HCT116 (cell line): ENCODE measurements around the gene IGFBP1. TPM values are rescaled to one million over a fixed set of nuclear protein-coding genes. Genes with fewer than 3 reads are reported as not detected.

ENCODE experiments used
- ATAC-seq: fragments of 200-7000 bp; cut with Tn5 transposase; 2 replicates; pipeline ENCODE4 v1.9.1; 2020; ENCODE audit warnings: mild to moderate bottlenecking, moderate library complexity
- BruUV-seq: library from RNA; stranded (reverse); fragments of 400-500 nt; replicated peaks from 2 replicates; lab custom pipeline; 2021; lab: Mats Ljungman, UMichigan
- CTCF ChIA-PET: fragments of 300-600 bp; sonication (Branson Sonifier 250); formaldehyde crosslinking; loops from one replicate; lab custom pipeline; 2021; ENCODE audit warnings: antibody characterized with exemption; lab: Charles Lee
- POLR2A ChIA-PET: fragments of 300-600, 350-600 bp; sonication (Branson Sonifier 250); formaldehyde crosslinking; loops from one replicate; lab custom pipeline; 2021; ENCODE audit warnings: antibody characterized with exemption; lab: Charles Lee
- RAD21 ChIA-PET, 2 experiments: fragments of 300-600 bp; sonication (Branson Sonifier 250); formaldehyde crosslinking; loops; one replicate each; lab custom pipeline; 2023; ENCODE audit warnings: low total read pairs in 2 of 2; ENCODE audit not compliant: uncharacterized antibody in 2 of 2, unreplicated experiment in 2 of 2, low non-redundant PET in 1 of 2; lab: Charles Lee
- DNase-seq: peaks from one replicate; pipeline ENCODE4 v3.0.0-alpha.2; 2010; ENCODE audit warnings: low read depth, low spot score
- H2AFZ ChIP-seq: fragments of 200-600 bp; shearing (Covaris generic), sonication (generic); 2 replicates; pipeline ENCODE4 v1.6.1; 2017; ENCODE audit warnings: low read depth, mixed run types, mixed read lengths, antibody characterized with exemption, low read length; ENCODE audit not compliant: poor library complexity, severe bottlenecking
- H3K27ac ChIP-seq: 2 replicates; pipeline ENCODE4 v1.5.1; 2012; ENCODE audit warnings: low read depth, low read length
- H3K27me3 ChIP-seq: fragments of 200-600 bp; sonication (generic); 2 replicates; pipeline ENCODE4 v1.6.1; 2016; ENCODE audit warnings: mixed run types, low read length, mixed read lengths; ENCODE audit not compliant: insufficient read depth
- H3K36me3 ChIP-seq, 2 experiments: fragments of 200-500 bp in 1 of 2; fragments of 200-600 bp in 1 of 2; sonication (Bioruptor generic) in 1 of 2; sonication (generic) in 1 of 2; 2 replicates each; pipeline versions ENCODE4 v1.5.1 to v1.6.1; 2014 to 2016; ENCODE audit warnings: low read length in 2 of 2, inconsistent platforms in 1 of 2, mixed read lengths in 1 of 2, mixed run types in 1 of 2; ENCODE audit not compliant: insufficient read depth in 2 of 2, control insufficient read depth in 1 of 2
- H3K4me1 ChIP-seq, 2 experiments: fragments of 200-600 bp in 1 of 2; sonication (generic) in 1 of 2; 2 replicates each; pipeline versions ENCODE4 v1.5.1 to v1.6.1; 2012 to 2017; ENCODE audit warnings: low read length in 2 of 2, inconsistent platforms in 1 of 2, mild to moderate bottlenecking in 1 of 2, mixed read lengths in 1 of 2, mixed run types in 1 of 2, moderate library complexity in 1 of 2; ENCODE audit not compliant: insufficient read depth in 2 of 2, control insufficient read depth in 1 of 2
- H3K4me2 ChIP-seq: fragments of 200-600 bp; sonication (generic); 2 replicates; pipeline ENCODE4 v1.6.1; 2017; ENCODE audit warnings: mixed run types, low read length, mixed read lengths
- H3K4me3 ChIP-seq, 2 experiments: fragments of 200-600 bp in 1 of 2; sonication (generic) in 1 of 2; replicated peaks in 1 of 2; 2 replicates each; pipeline ENCODE4 v1.5.1; 2011 to 2016; ENCODE audit warnings: low read length in 2 of 2, control low read depth in 1 of 2, low read depth in 1 of 2, mild to moderate bottlenecking in 1 of 2, mixed read lengths in 1 of 2, mixed run types in 1 of 2
- H3K79me2 ChIP-seq: fragments of 200-600 bp; sonication (generic); 2 replicates; pipeline ENCODE4 v1.6.1; 2017; ENCODE audit warnings: mild to moderate bottlenecking, mixed run types, low read length, moderate library complexity, mixed read lengths; ENCODE audit not compliant: insufficient read depth
- H3K9ac ChIP-seq: fragments of 200-600 bp; sonication (generic); 2 replicates; pipeline ENCODE4 v1.6.1; 2016; ENCODE audit warnings: low read length, mixed read lengths
- H3K9me2 ChIP-seq: fragments of 200-600 bp; sonication (generic), shearing (Covaris generic); 2 replicates; pipeline ENCODE4 v1.6.1; 2017; ENCODE audit warnings: mixed run types, mild to moderate bottlenecking, moderate library complexity; ENCODE audit not compliant: insufficient read depth
- H3K9me3 ChIP-seq, 2 experiments: fragments of 200-500 bp in 1 of 2; fragments of 200-600 bp in 1 of 2; sonication (Bioruptor generic) in 1 of 2; sonication (generic) in 1 of 2; 2 replicates each; pipeline ENCODE4 v1.6.1; 2014 to 2017; ENCODE audit warnings: low read length in 2 of 2, mixed read lengths in 2 of 2, inconsistent platforms in 1 of 2, low read depth in 1 of 2, mild to moderate bottlenecking in 1 of 2, mixed run types in 1 of 2, moderate library complexity in 1 of 2; ENCODE audit not compliant: control insufficient read depth in 1 of 2, insufficient read depth in 1 of 2
- H4K20me1 ChIP-seq: fragments of 200-600 bp; sonication (generic), shearing (Covaris generic); 2 replicates; pipeline ENCODE4 v1.6.1; 2017; ENCODE audit warnings: mixed run types, mild to moderate bottlenecking, moderate library complexity; ENCODE audit not compliant: insufficient read depth
- CBX3 ChIP-seq: IDR thresholded peaks from 2 replicates; pipeline ENCODE4 v1.6.1; 2012; ENCODE audit warnings: low read depth
- EGR1 ChIP-seq: IDR thresholded peaks from 2 replicates; pipeline ENCODE4 v1.6.1; 2012; ENCODE audit warnings: low read depth
- EZH2phosphoT487 ChIP-seq: fragments of 200-600 bp; IDR thresholded peaks from 2 replicates; pipeline ENCODE4 v1.6.1; 2018; ENCODE audit warnings: antibody characterized with exemption, borderline replicate concordance
- JUND ChIP-seq: IDR thresholded peaks from 2 replicates; pipeline ENCODE4 v1.6.1; 2012
- RAD21 ChIP-seq: IDR thresholded peaks from 2 replicates; pipeline ENCODE4 v1.6.1; 2012; ENCODE audit warnings: low read depth, mild to moderate bottlenecking
- SP1 ChIP-seq: IDR thresholded peaks from 2 replicates; pipeline ENCODE4 v1.6.1; 2012; ENCODE audit warnings: low read depth
- intact Hi-C: fragments of 100-400 bp; cut with micrococcal nuclease; formaldehyde crosslinking; loops from 2 replicates; pipeline ENCODE4 v1.10.0; 2022
- total RNA-seq: library from RNA; stranded (reverse); gene quantifications from one replicate; pipeline ENCODE4 v1.2.1, GENCODE V29; 2021; ENCODE audit not compliant: unreplicated experiment
- TF ChIP-seq, protein P1 (sequence below): IDR thresholded peaks from 2 replicates; pipeline ENCODE4 v1.6.1; 2012

IGFBP1 gene
- total RNA-seq, 1 experiment from 2014 or later: 0.20 TPM

- no peak for ATAC-seq
- Histone ChIP-seq H3K4me3 (no peak overlapping the region), H3K9ac (no peak overlapping the region), H3K27ac (no peak overlapping the region), H3K36me3 (no peaks in the 10 kb centered on the region), H3K4me2 (no peak overlapping the region), H3K4me1 (peaks cover 12 to 16% of the 10 kb centered on the region in 2 experiments), H2AFZ (no peak overlapping the region), H3K9me2 (no peaks in the 10 kb centered on the region), H4K20me1 (no peaks in the 10 kb centered on the region), H3K27me3 (no peaks in the 10 kb centered on the region)
- ChIA-PET RAD21 (no interaction called here), CTCF (no interaction called here), POLR2A (no interaction called here)
- DNase-seq: no peak
- BruUV-seq: no TSS peak
- intact Hi-C loops: no loop called here
- TF ChIP-seq EGR1 (no peak), JUND (no peak), RAD21 (no peak), SP1 (no peak), EZH2phosphoT487 (no peak)
- TF ChIP-seq, all 23 proteins: peak for 0
- H3K79me2 ChIP-seq: no peaks in the 10 kb centered on the region
- no peaks in the 10 kb centered on the region for H3K9me3 ChIP-seq
Measured at GRCh38 chr7:45881280-45881758, 7.0 kb upstream of the IGFBP1 start.

DNA sequence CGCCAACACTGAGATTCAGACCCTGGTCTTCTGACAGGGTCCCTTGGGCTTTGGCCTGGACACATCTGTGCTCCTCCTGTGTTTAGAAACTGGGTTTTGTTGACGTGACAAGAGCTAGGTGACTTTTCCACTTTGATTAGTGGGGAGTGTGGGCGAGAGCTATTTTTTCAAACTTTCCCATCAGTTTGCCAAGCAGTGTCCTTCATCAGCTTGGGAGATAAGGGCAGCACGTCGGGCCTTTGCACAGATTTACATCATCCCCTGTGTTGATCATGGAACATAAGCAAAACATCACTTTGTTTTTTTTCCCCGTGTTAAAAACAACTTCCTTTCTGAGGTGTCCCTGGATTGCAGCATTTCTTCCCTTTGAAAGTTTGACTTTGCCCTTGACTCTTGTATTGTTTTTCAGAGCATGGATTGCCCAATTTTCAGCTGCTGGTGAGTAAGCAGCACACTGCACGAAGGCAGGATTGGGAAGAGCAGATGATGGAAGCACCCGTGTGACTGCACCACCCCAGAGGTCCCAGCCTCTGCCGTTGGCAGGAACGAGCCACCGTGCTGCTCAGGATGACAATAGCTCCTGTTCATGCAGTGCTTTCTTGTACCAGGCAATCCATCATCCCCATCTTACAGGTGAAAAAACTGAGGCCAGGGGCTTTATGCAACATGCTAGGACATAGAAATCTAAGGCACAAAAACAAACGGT is 6.4 kb upstream of the IGFBP1 start:
- no peak overlapping the region for H3K4me2 ChIP-seq
- RAD21 ChIA-PET: no interaction called here
- H3K9ac ChIP-seq: no peak overlapping the region
- no TSS peak for BruUV-seq
- H2AFZ ChIP-seq: no peak overlapping the region
- H3K36me3 ChIP-seq: no peaks in the 10 kb centered on the region
- no peak for DNase-seq
- no peak for TF ChIP-seq EZH2phosphoT487
- TF ChIP-seq EGR1: no peak
- no peak for TF ChIP-seq CBX3
- TF ChIP-seq, protein P1, sequence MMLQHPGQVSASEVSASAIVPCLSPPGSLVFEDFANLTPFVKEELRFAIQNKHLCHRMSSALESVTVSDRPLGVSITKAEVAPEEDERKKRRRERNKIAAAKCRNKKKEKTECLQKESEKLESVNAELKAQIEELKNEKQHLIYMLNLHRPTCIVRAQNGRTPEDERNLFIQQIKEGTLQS: no peak
- H3K4me1 ChIP-seq: peaks cover 12 to 16% of the 10 kb centered on the region in 2 experiments
- H3K27ac ChIP-seq: no peak overlapping the region
- intact Hi-C loops: no loop called here
- no peaks in the 10 kb centered on the region for H3K27me3 ChIP-seq
- H3K9me2 ChIP-seq: no peaks in the 10 kb centered on the region
- H3K4me3 ChIP-seq: no peak overlapping the region
- H3K79me2 ChIP-seq: no peaks in the 10 kb centered on the region
- H4K20me1 ChIP-seq: no peaks in the 10 kb centered on the region
- POLR2A ChIA-PET: no interaction called here
- no peaks in the 10 kb centered on the region for H3K9me3 ChIP-seq
- CTCF ChIA-PET: no interaction called here
- ATAC-seq: no peak
